Measurements from ENCODE around the gene PLA2G2D. TPM values are rescaled to one million over a fixed set of nuclear protein-coding genes. Genes with fewer than 3 reads are reported as not detected.

The PLA2G2D gene
- total and polyA plus RNA-seq, 2 of the 13 experiments (the other 11 are each of a cell fraction or from before 2014, with no cell fraction given), result not detected

GRCh38 chr1:20078711-20079110 lies 40.6 kb downstream of the PLA2G2D start:
- in situ Hi-C loops (cut with HindIII; ENCODE audit: extremely low pct_ligation_motif_present, low pct_unique_long_range_greater_than_20kb) (no loop called here), intact Hi-C loops (cut with micrococcal nuclease; ENCODE audit: unreplicated experiment) (no loop called here)
- Histone ChIP-seq H3K4me2 (ENCODE audit: low read depth, low read length) (no peak overlapping the region), H2AFZ (ENCODE audit: low read length) (no peak overlapping the region), H3K27ac (ENCODE audit: extremely low read length, insufficient read depth, low read length) (no peak overlapping the region), H3K27me3 (ENCODE audit: control insufficient read depth in 1 of 2, insufficient read depth in 2 of 2, low read length in 2 of 2) (peaks cover 2 to 29% of the 10 kb centered on the region in 2 experiments), H3K79me2 (ENCODE audit: insufficient read depth, low read length) (no peaks in the 10 kb centered on the region), H3K4me1 (ENCODE audit: insufficient read depth, low read length) (peaks cover 24% of the 10 kb centered on the region), H3K9ac (ENCODE audit: insufficient read depth, low read depth, low read length) (no peak overlapping the region), H3K4me3 (replicated peaks in 1 of 3; ENCODE audit: insufficient read depth in 1 of 3, low read depth in 2 of 3, low read length in 3 of 3) (no peak overlapping the region), H3K9me3 (ENCODE audit: low read length) (peaks cover 6% of the 10 kb centered on the region; the same call in 1 of the 2 replicates), H4K20me1 (ENCODE audit: insufficient read depth, low read length) (no peaks in the 10 kb centered on the region), H3K36me3 (replicated peaks in 1 of 2; ENCODE audit: control insufficient read depth in 1 of 2, insufficient read depth in 2 of 2, low read length in 2 of 2) (no peaks in the 10 kb centered on the region)
- BruUV-seq (replicated peaks), result no TSS peak
- POLR2A ChIA-PET, result no interaction called here
- TF ChIP-seq RERE (CRISPR knock-in tag; IDR thresholded peaks at IDR 0.05; ENCODE audit: low read depth), result no peak
- TF ChIP-seq SRY (CRISPR knock-in tag; IDR thresholded peaks at IDR 0.05), result no peak
- no peak for ATAC-seq
- FAIRE-seq, result no peak
- WGBS (ENCODE audit: low lambda C conversion rate), result 12% methylated on average over 5 of the region's 5 CpGs
- CTCF ChIA-PET (ENCODE audit: low intra/inter-chr PET ratio, low total read pairs), result no interaction called here
- no peak for DNase-seq (ENCODE audit: low spot score)

- Histone ChIP-seq H3K27ac (ENCODE audit: extremely low read length, insufficient read depth, low read length) (no peak overlapping the region), H3K36me3 (replicated peaks in 1 of 2; ENCODE audit: control insufficient read depth in 1 of 2, insufficient read depth in 2 of 2, low read length in 2 of 2) (no peaks in the 10 kb centered on the region), H3K9me3 (ENCODE audit: low read length) (peaks cover 2% of the 10 kb centered on the region; the same call in 1 of the 2 replicates), H3K4me1 (ENCODE audit: insufficient read depth, low read length) (peaks cover 20% of the 10 kb centered on the region), H4K20me1 (ENCODE audit: insufficient read depth, low read length) (no peaks in the 10 kb centered on the region), H3K79me2 (ENCODE audit: insufficient read depth, low read length) (no peaks in the 10 kb centered on the region), H3K4me2 (ENCODE audit: low read depth, low read length) (no peak overlapping the region), H3K9ac (ENCODE audit: insufficient read depth, low read depth, low read length) (no peak overlapping the region), H3K27me3 (ENCODE audit: control insufficient read depth in 1 of 2, insufficient read depth in 2 of 2, low read length in 2 of 2) (peaks cover 2 to 25% of the 10 kb centered on the region in 2 experiments), H2AFZ (ENCODE audit: low read length) (no peak overlapping the region), H3K4me3 (replicated peaks in 1 of 3; ENCODE audit: insufficient read depth in 1 of 3, low read depth in 2 of 3, low read length in 3 of 3) (no peak overlapping the region)
- in situ Hi-C loops (cut with HindIII; ENCODE audit: extremely low pct_ligation_motif_present, low pct_unique_long_range_greater_than_20kb) (no loop called here), intact Hi-C loops (cut with micrococcal nuclease; ENCODE audit: unreplicated experiment) (no loop called here)
- no TSS peak for BruUV-seq (replicated peaks)
- ATAC-seq, result no peak
- no peak for DNase-seq (ENCODE audit: low spot score)
- WGBS (ENCODE audit: low lambda C conversion rate), result 22% methylated on average over 8 of the region's 8 CpGs
- FAIRE-seq, result no peak
- ChIA-PET CTCF (ENCODE audit: low intra/inter-chr PET ratio, low total read pairs) (no interaction called here), POLR2A (no interaction called here)
- TF ChIP-seq ZNF256 (CRISPR knock-in tag; conservative IDR thresholded peaks at IDR 0.05), result no peak
- no peak for TF ChIP-seq ZNF761 (CRISPR knock-in tag; conservative IDR thresholded peaks at IDR 0.05)
- no peak for TF ChIP-seq ZNF138 (CRISPR knock-in tag; IDR thresholded peaks at IDR 0.05; ENCODE audit: low read depth)
- TF ChIP-seq ZNF281 (CRISPR knock-in tag; IDR thresholded peaks at IDR 0.05; ENCODE audit: borderline replicate concordance), result no peak
- TF ChIP-seq IKZF1 (IDR thresholded peaks at IDR 0.05), result no peak
- no peak for TF ChIP-seq ZNF616 (CRISPR knock-in tag; IDR thresholded peaks at IDR 0.05; ENCODE audit: low read depth)
These were observed 41.1 kb downstream of the PLA2G2D start for GRCh38 chr1:20078171-20078651.
